ENCODE data around the gene NACC2. TPM values are rescaled to one million over a fixed set of nuclear protein-coding genes. Genes with fewer than 3 reads are reported as not detected.

The NACC2 gene
- total and polyA plus RNA-seq, 2 donors (not counting 1 experiment from before 2014, with no cell fraction given): 0.34 to 1.9 TPM

DNA sequence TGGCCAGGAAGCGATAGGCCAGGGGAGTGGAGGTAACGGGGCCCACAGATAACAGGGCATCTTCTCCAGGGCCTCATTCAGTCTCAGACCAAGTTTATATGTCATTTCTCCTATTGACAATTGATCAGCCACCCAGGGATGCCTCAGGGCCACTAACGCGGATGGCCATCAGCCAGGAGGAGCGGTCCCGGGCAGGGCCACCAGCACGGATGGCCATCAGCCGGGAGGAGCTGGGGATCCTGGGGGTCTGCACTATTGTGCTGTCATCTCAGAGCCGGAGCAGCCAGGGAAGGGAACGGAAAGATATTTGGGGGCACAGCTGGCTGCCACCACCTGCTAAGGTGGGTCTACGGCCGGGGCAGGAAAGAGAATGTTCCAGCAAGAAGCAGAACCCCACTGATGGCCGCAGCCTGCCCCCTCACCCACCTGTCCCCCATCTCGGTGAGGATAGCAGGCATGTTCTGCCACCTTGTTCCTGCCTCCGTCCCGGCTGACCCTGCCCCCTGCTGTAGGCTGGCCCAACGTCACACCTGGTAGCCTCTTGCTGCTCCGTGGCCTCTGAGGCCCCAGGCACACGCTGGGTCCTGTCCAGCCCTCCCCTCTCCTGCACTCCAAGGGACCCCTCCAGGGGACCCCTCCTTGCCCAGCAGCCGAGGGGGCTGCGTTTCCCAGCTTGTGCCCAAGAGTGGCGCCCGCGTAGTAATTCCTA is 112.4 kb downstream of the NACC2 start:
- no peak overlapping the region for H3K9ac ChIP-seq (ENCODE audit: low read length)
- H3K4me2 ChIP-seq (replicated peaks; ENCODE audit: low read depth, low read length, poor library complexity, severe bottlenecking): no peak overlapping the region
- Mint-ChIP-seq H3K4me1 (peaks cover 8% of the 10 kb centered on the region), H3K27me3 (peaks cover 11% of the 10 kb centered on the region), H3K27ac (no peak overlapping the region), H3K4me3 (no peak overlapping the region), H3K9me3 (ENCODE audit: insufficient read depth) (no peaks in the 10 kb centered on the region)
- WGBS (ENCODE audit: insufficient coverage): 91% methylated on average over 23 of the region's 24 CpGs
- ATAC-seq (ENCODE audit: low read depth) (no peak), DNase-seq (no peak)
- no peak overlapping the region for H2AFZ ChIP-seq (ENCODE audit: insufficient read depth, low read depth, low read length, poor library complexity, severe bottlenecking)
- no peaks in the 10 kb centered on the region for H3K36me3 ChIP-seq (replicated peaks in 1 of 2; ENCODE audit: control extremely low read depth in 1 of 2, control insufficient read depth in 1 of 2, extremely low read depth in 1 of 2, insufficient read depth in 2 of 2, low read length in 1 of 2)
- H4K20me1 ChIP-seq (ENCODE audit: control insufficient read depth, insufficient read depth, low read length, poor library complexity, severe bottlenecking): no peaks in the 10 kb centered on the region
- TF ChIP-seq EZH2 (IDR thresholded peaks at IDR 0.05; ENCODE audit: borderline replicate concordance, insufficient read depth, low read depth, low read length, poor library complexity, severe bottlenecking): no peak
- no peak for TF ChIP-seq CTCF (IDR thresholded peaks at IDR 0.05)
- ChIA-PET POLR2A (no interaction called here), CTCF (interaction anchor here (0.9 kb wide), 1 partner anchor 140 kb away, joined by 3 read pairs; no protein-coding TSS in a partner anchor)
- peaks cover 13 to 14% of the 10 kb centered on the region in 2 donors for H3K4me1 ChIP-seq (ENCODE audit: control insufficient read depth in 2 of 2, insufficient read depth in 2 of 2, low read length in 2 of 2)
- H3K27ac ChIP-seq (ENCODE audit: low read length in 2 of 2): no peak overlapping the region
- no peaks in the 10 kb centered on the region for H3K79me2 ChIP-seq (ENCODE audit: control insufficient read depth, insufficient read depth, low read length)
- H3K4me3 ChIP-seq (ENCODE audit: control extremely low read depth in 1 of 5, extremely low read depth in 1 of 5, insufficient read depth in 1 of 5, low read depth in 2 of 5, low read length in 4 of 5): no peak overlapping the region
- H3K9me3 ChIP-seq (ENCODE audit: control extremely low read depth in 1 of 3, control insufficient read depth in 2 of 3, insufficient read depth in 1 of 3, low read length in 2 of 3): peaks cover 0 to 4% (median 0%) of the 10 kb centered on the region in 3 donors
- H3K27me3 ChIP-seq (replicated peaks in 1 of 4; ENCODE audit: control extremely low read depth in 1 of 4, control insufficient read depth in 3 of 4, insufficient read depth in 4 of 4, low read length in 3 of 4): peaks cover 0 to 31% (median 3%) of the 10 kb centered on the region in 4 experiments
- intact Hi-C loops (cut with micrococcal nuclease): no loop called here

DNA sequence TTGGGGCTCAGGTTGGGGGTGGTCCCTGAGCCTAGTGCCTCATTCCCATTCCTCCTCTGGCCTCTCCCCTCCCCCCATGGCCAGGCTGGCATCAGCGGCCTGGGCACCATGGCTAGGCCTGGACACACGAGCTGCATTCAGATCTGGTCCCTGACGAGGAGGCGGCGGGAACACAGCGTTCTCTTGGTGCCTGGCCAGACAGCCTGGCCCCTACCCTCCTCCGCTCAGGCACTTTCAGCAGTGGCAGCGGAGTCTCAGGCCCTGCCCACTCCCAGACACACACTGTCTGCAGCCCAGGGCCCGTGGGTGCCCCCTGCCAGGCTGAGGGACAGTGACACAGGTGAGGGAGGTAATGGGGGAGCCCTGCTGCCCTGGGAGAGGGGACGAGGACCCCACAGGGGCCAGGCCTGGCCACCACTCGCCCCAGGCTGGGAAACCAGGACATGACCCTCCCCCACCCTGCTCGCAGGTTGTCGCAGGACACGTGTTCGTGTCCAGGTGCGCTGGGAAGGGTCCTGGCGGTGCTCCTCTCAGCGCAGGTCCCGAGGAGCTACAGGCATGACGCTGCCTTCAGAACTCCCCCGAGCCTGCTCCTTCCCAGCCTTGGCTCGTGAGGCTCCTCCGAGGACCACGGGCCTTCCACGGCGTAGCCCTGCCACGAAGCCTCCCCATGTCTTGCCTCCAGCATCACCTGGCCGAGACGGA is 114.0 kb downstream of the NACC2 start:
- Histone ChIP-seq H3K27me3 (replicated peaks in 1 of 4; ENCODE audit: control extremely low read depth in 1 of 4, control insufficient read depth in 3 of 4, insufficient read depth in 4 of 4, low read length in 3 of 4) (peaks cover 0 to 32% (median 3%) of the 10 kb centered on the region in 4 experiments), H3K9ac (ENCODE audit: low read length) (no peak overlapping the region), H3K4me2 (replicated peaks; ENCODE audit: low read depth, low read length, poor library complexity, severe bottlenecking) (no peak overlapping the region), H3K36me3 (replicated peaks in 1 of 2; ENCODE audit: control extremely low read depth in 1 of 2, control insufficient read depth in 1 of 2, extremely low read depth in 1 of 2, insufficient read depth in 2 of 2, low read length in 1 of 2) (no peaks in the 10 kb centered on the region), H2AFZ (ENCODE audit: insufficient read depth, low read depth, low read length, poor library complexity, severe bottlenecking) (no peak overlapping the region), H3K27ac (ENCODE audit: low read length in 2 of 2) (no peak overlapping the region), H3K4me1 (ENCODE audit: control insufficient read depth in 2 of 2, insufficient read depth in 2 of 2, low read length in 2 of 2) (peaks cover 13 to 14% of the 10 kb centered on the region in 2 donors), H3K4me3 (ENCODE audit: control extremely low read depth in 1 of 5, extremely low read depth in 1 of 5, insufficient read depth in 1 of 5, low read depth in 2 of 5, low read length in 4 of 5) (no peak overlapping the region), H3K79me2 (ENCODE audit: control insufficient read depth, insufficient read depth, low read length) (no peaks in the 10 kb centered on the region), H4K20me1 (ENCODE audit: control insufficient read depth, insufficient read depth, low read length, poor library complexity, severe bottlenecking) (no peaks in the 10 kb centered on the region), H3K9me3 (ENCODE audit: control extremely low read depth in 1 of 3, control insufficient read depth in 2 of 3, insufficient read depth in 1 of 3, low read length in 2 of 3) (peaks cover 0 to 4% (median 0%) of the 10 kb centered on the region in 3 donors)
- POLR2A ChIA-PET: no interaction called here
- Mint-ChIP-seq H3K9me3 (ENCODE audit: insufficient read depth) (no peaks in the 10 kb centered on the region), H3K27ac (no peak overlapping the region), H3K4me1 (peaks cover 8% of the 10 kb centered on the region), H3K4me3 (no peak overlapping the region), H3K27me3 (peaks cover 15% of the 10 kb centered on the region)
- intact Hi-C loops (cut with micrococcal nuclease): no loop called here
- no peak for TF ChIP-seq CTCF (IDR thresholded peaks at IDR 0.05)
- TF ChIP-seq EZH2 (IDR thresholded peaks at IDR 0.05; ENCODE audit: borderline replicate concordance, insufficient read depth, low read depth, low read length, poor library complexity, severe bottlenecking): no peak
- ATAC-seq (ENCODE audit: low read depth): no peak
- no peak for DNase-seq
- 94% methylated on average over 23 of the region's 29 CpGs for WGBS (ENCODE audit: insufficient coverage)
- CTCF ChIA-PET: interaction anchor here (0.5 kb wide), 1 partner anchor 440 kb away, joined by 3 read pairs; no protein-coding TSS in a partner anchor
